HT-29 (cell line): ENCODE measurements around the gene INSM1. TPM values are rescaled to one million over a fixed set of nuclear protein-coding genes. Genes with fewer than 3 reads are reported as not detected.

Experiments
- DNase-seq: peaks from one replicate; pipeline ENCODE4 v3.0.0-alpha.2; 2015; ENCODE audit warnings: low spot score
- total RNA-seq: library from RNA; depleted of rRNA; stranded (reverse); fragments of >200 nt; shearing (Covaris generic); gene quantifications from 2 replicates; pipeline ENCODE4 v1.2.3, GENCODE V29; 2014

The INSM1 gene
- total RNA-seq, 1 experiment from 2014 or later, result 1.0 TPM

GRCh38 chr20:20362774-20363433, 5.0 kb upstream of the INSM1 start:
- DNase-seq, result no peak

GRCh38 chr20:20363434-20363798, 4.5 kb upstream of the INSM1 start:
- no peak for DNase-seq

GRCh38 chr20:20363799-20364592, 3.9 kb upstream of the INSM1 start:
- no peak for DNase-seq

GRCh38 chr20:20364593-20365479, 3.1 kb upstream of the INSM1 start:
- DNase-seq, result no peak

DNA sequence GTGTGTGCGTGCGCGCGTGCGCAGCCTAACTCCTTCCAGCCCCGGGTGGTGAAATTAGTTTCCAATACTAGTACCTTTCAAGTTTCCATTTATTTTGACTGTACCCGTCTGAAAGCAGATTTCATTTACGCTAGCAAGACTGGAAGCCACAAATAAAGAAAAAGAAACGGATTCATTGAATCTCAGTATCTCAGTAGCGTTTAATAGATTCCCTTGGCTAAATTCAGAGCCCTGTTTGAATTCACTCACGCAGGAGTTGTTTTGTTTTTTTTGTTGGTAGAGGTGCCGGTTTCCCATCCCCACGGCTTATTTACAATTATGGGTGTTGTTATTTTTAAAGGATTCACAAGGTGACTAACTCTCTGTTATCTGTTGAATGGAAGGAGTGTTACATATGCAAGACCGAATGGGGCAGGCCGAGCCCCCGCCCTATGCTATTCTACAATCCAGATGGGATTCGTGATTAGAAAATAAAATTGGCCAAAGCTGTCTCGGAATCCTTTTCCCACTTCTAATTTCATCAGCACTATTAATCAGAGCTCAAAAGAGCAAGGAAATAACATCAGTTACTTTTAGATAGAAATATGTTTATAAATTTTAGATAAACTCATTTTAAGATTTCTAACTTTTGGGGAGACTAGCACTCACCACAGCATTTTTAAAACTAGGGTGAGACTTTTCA, 2.3 kb upstream of the INSM1 start:
- no peak for DNase-seq

DNA sequence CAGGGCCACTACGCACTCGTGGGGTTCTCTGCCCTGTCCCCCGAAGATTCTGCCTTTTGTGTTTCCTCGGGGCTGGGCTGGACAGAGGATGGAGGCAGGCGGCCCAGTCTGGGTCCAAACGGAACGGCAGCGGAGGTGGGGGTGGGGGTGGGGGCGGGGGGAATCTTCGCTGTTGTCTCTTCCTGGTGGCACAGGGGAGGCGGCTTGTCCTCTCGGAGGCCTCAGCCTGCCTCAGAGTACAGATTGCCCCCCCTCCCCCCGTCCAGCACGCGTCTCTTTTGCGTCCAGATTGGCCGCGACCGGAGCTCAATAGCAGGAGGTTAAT, 1.4 kb upstream of the INSM1 start:
- no peak for DNase-seq

DNA sequence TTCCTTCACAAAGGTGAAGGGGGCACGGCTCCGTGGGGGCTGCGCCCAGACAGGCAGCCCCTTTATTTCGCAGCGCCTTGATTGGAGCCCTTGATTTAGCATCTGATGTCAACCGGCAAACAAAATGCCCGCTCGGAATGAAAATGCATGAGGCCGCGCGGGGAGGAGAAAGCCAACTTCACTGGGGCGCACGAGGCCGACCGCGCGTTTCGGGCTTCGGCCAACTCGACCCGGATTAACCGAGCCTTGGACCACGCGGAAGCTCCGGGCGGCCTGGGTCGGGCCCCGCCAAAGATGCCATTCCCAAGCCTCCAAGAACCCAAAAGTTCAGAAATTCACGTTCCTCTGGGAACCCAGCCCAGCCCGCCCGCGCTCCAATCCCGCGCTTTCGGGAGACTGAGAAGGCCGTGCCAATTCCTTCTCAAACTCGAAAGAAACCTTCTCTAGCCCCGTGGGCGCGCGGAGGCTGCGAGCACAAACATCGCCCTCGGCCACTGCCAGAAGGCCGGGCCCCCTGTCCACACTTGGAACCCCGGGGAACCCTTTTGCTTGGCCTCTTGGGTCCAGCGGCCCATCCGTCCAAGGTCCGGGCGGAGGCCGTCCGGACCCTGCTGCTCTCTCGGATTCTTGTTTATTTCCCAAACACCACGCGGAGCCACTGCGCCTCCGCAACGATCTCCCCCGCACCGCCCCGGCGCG, 879 bp upstream of the INSM1 start:
- no peak for DNase-seq

GRCh38 chr20:20368418-20369249, 730 bp downstream of the INSM1 start:
- DNase-seq, result no peak

- DNase-seq, result no peak
Observed at GRCh38 chr20:20369250-20370093, 1.6 kb downstream of the INSM1 start.

GRCh38 chr20:20370094-20370575, 2.2 kb downstream of the INSM1 start:
- no peak for DNase-seq

DNA sequence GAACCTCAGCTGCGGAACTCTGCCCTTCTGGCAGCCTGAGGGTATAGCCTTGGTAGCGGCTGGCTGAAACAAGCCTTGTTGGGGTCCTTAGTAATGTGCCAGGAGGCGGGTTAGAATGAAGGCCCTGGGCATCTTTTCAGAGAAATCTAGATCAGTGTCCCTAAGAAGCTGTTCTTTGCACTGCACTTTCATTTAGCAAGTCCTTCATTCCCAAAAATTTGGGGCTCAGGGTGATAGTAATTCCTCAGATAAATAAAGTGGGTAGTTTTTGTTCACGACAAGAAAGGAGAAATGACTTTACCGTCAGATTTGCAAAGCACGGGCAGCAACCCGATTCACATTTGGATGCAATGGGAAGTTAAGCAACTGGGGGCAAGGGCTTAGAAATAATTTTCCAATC, 3.2 kb downstream of the INSM1 start:
- no peak for DNase-seq

DNA sequence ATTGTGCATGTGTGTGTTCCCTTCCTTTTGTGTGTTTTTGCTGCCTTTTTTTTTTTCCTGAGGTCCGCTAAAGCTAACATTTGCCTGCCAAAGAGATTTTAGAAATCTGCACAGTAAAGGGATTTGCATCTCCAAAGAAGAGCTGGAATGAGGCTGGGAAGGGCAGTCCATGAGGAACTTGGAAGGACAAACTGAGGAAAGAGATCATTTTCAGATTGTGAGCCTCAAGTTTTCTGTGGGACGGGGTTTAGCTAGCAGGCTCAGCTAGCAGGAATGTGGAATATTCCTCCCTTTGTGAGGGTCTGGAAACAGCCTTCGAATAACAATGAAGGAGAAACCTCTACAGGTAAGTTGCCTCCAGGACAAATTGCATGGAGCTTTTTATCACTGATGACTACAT, 3.8 kb downstream of the INSM1 start:
- no peak for DNase-seq

- DNase-seq, result no peak
Observed at GRCh38 chr20:20373091-20373571, 5.2 kb downstream of the INSM1 start.

DNA sequence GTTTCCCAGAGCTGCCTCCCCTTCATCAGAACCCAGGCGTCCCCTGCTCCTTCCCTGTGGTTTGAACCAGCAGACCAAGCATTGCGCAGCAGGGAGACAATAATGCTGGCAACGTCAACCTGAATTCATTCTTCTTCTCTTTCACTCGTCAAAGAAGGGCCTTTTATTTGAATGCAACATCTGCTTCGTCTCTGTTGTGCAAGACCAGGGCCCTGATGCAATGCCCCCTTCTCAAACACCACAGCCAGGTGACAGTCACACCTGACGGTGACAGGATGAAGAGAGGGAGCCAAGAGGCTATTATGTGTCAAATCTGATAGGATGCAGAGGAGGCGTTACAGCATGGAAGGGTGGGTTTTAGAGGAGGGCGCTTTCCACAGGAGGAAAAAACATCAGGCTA, 8.0 kb downstream of the INSM1 start:
- DNase-seq, result no peak

DNA sequence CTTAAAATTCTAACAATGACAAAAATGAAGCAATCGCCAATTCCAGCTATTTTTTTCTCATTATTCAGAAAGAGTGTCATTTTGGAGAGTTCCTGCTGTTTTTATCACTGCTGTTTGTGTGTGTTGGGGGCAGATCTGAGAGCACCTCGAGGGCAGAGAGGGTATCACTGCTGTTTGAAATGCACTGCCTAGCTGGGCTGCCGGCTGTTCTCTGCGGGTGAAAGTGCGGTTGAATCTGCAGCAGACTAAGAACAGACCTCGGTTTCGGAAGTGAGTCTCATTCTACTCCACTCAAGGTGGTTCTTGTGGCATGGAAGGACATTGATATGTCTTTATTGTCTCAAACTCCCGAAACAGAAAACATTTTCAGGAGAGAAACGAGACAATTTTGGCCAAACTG, 18.3 kb downstream of the INSM1 start:
- DNase-seq, result no peak

DNA sequence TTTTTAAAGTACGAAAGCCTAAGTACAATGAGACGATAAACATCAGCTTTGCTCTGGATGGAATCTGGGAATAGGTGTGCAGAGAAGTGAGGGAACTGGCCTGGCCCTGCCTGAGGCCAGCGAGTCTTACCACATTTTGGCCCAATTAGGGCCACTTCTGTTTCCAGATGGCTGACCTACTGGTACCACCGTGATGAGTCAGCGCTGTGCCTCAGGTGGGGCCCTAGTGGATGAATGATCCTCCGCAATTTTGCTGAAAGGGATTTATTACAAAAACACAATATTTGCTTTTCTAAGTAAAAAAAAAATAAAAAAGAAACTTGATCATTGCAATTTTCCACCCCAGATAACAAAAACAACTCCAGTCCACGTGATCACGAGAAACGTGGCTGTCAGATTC, 22.5 kb downstream of the INSM1 start:
- no peak for DNase-seq

DNA sequence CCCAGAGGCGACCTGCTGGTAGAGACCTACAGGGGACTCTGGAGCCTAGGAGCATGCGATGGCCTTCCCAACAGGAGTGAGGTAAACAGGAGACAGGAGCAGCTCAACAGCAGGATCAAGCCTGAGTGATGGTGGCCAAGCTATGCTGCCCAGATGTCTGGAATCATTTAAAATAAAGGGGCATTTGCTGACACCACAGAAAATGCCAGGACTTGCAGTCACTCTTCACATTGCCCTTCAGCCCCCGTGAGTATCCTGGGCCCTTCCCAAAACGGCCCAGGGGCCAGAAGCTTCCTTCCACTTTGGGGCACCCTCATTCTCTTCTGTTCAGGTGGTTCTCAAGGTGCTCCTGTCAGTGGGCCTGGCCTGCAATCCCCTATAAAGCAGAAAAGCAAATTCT, 23.2 kb downstream of the INSM1 start:
- no peak for DNase-seq

GRCh38 chr20:20391766-20392165, 23.9 kb downstream of the INSM1 start:
- DNase-seq, result no peak
